Ishikawa (cell line): Measurements from ENCODE around the gene TRPC3.

Experiments
- CEBPB ChIP-seq: IDR thresholded peaks from 2 replicates; pipeline ENCODE4 v1.6.1; 2012
- CREB1 ChIP-seq: IDR thresholded peaks from 2 replicates; pipeline ENCODE4 v1.6.1; 2012; ENCODE audit warnings: low read depth
- EGR1 ChIP-seq: IDR thresholded peaks from 2 replicates; pipeline ENCODE4 v1.6.1; 2012
- EP300 ChIP-seq: IDR thresholded peaks from 2 replicates; pipeline ENCODE4 v1.6.1; 2012; ENCODE audit warnings: borderline replicate concordance
- FOXM1 ChIP-seq: IDR thresholded peaks from 2 replicates; pipeline ENCODE4 v1.6.1; 2012; ENCODE audit warnings: low read depth, borderline replicate concordance
- MAX ChIP-seq: IDR thresholded peaks from 2 replicates; pipeline ENCODE4 v1.6.1; 2012
- NFIC ChIP-seq: IDR thresholded peaks from 2 replicates; pipeline ENCODE4 v1.6.1; 2012
- RAD21 ChIP-seq: IDR thresholded peaks from 2 replicates; pipeline ENCODE4 v1.6.1; 2012; ENCODE audit warnings: low read depth
- REST ChIP-seq: IDR thresholded peaks from 2 replicates; pipeline ENCODE4 v1.6.1; 2012; ENCODE audit warnings: low read depth, mild to moderate bottlenecking
- TAF1 ChIP-seq: IDR thresholded peaks from 2 replicates; pipeline ENCODE4 v1.6.1; 2012; ENCODE audit warnings: low read depth, mild to moderate bottlenecking
- TCF12 ChIP-seq: IDR thresholded peaks from 2 replicates; pipeline ENCODE4 v1.6.1; 2012; ENCODE audit warnings: low read depth
- TEAD4 ChIP-seq: IDR thresholded peaks from 2 replicates; pipeline ENCODE4 v1.6.1; 2012
- USF1 ChIP-seq: IDR thresholded peaks from 2 replicates; pipeline ENCODE4 v1.6.1; 2012
- YY1 ChIP-seq: IDR thresholded peaks from 2 replicates; pipeline ENCODE4 v1.6.1; 2012; ENCODE audit warnings: low read depth
- ZBTB7A ChIP-seq: IDR thresholded peaks from 2 replicates; pipeline ENCODE4 v1.6.1; 2012; ENCODE audit warnings: low read depth

TRPC3 gene

GRCh38 chr4:121989715-121990114 lies 37.9 kb upstream of the TRPC3 start:
- no peak for TF ChIP-seq TEAD4
- no peak for TF ChIP-seq ZBTB7A
- TF ChIP-seq USF1, result no peak
- no peak for TF ChIP-seq CREB1
- no peak for TF ChIP-seq RAD21
- TF ChIP-seq MAX, result no peak
- no peak for TF ChIP-seq FOXM1
- TF ChIP-seq TAF1, result no peak
- TF ChIP-seq REST, result no peak

- TF ChIP-seq CEBPB (no peak), RAD21 (no peak), FOXM1 (no peak), MAX (no peak), ZBTB7A (no peak), NFIC (no peak), EP300 (no peak), REST (no peak), TAF1 (no peak), YY1 (no peak), EGR1 (no peak), TEAD4 (no peak)
Observed at GRCh38 chr4:121988950-121989349, 37.1 kb upstream of the TRPC3 start.

GRCh38 chr4:121980643-121981042 lies 28.8 kb upstream of the TRPC3 start:
- TF ChIP-seq TCF12 (no peak), USF1 (no peak), ZBTB7A (no peak), FOXM1 (no peak), EP300 (no peak), YY1 (no peak), NFIC (no peak), TEAD4 (no peak), CREB1 (no peak), RAD21 (no peak), TAF1 (no peak), EGR1 (no peak), CEBPB (no peak)

- TF ChIP-seq CEBPB (no peak), MAX (no peak), YY1 (no peak), USF1 (no peak), TCF12 (no peak), RAD21 (no peak), CREB1 (no peak), REST (no peak), EGR1 (no peak), EP300 (no peak), TEAD4 (no peak)
Observed at GRCh38 chr4:121978172-121978516, 26.3 kb upstream of the TRPC3 start.
